ENCODE measurements around the gene PAM. TPM values are rescaled to one million over a fixed set of nuclear protein-coding genes. Genes with fewer than 3 reads are reported as not detected.

The PAM gene
- total RNA-seq, 1 experiment from 2014 or later = 257 TPM

DNA sequence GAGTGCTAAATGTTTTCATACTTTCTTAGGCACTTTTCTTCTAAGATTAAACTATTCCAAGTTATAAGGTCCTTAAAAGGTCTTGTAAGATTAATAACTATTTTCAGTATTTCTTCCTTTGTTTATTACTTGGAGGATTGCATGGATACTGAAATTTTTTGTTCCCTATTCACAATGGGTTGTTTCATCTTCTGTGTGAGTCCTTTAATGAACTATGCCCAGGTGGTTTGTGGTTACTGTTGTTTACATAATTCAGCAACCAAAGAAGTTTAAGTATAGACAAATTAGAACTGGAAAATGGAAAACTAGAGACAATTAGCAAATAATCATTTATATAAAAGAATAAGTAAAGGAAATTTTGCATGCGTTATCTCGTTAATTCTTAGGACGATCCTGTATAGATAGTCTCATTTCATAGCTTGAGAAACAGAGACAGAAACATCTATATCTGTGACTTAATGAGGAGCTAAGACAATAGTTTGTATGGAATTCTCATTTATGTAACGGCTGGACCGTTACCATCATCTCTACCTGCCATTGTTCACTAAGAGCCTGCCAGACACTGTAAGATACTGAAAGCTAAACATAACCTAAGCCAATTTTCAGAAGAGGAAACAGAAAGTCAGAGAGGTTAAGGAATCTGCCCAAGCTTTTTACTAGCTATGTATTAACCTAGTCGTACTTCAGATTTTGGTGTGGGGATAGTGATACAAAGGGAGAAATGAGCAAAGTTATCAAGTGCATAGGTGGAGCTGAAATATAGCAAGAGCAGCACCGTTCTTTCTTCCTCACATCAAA is 148.2 kb downstream of the PAM start:
- TF ChIP-seq, protein P1, sequence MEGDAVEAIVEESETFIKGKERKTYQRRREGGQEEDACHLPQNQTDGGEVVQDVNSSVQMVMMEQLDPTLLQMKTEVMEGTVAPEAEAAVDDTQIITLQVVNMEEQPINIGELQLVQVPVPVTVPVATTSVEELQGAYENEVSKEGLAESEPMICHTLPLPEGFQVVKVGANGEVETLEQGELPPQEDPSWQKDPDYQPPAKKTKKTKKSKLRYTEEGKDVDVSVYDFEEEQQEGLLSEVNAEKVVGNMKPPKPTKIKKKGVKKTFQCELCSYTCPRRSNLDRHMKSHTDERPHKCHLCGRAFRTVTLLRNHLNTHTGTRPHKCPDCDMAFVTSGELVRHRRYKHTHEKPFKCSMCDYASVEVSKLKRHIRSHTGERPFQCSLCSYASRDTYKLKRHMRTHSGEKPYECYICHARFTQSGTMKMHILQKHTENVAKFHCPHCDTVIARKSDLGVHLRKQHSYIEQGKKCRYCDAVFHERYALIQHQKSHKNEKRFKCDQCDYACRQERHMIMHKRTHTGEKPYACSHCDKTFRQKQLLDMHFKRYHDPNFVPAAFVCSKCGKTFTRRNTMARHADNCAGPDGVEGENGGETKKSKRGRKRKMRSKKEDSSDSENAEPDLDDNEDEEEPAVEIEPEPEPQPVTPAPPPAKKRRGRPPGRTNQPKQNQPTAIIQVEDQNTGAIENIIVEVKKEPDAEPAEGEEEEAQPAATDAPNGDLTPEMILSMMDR (IDR thresholded peaks at IDR 0.05 in 2 of 3, conservative IDR thresholded peaks at IDR 0.05 in 1 of 3; ENCODE audit: borderline replicate concordance in 1 of 3, insufficient read depth in 1 of 3, low read depth in 2 of 3, low read length in 2 of 3) = no peak
- TF ChIP-seq TCF7L2 (IDR thresholded peaks at IDR 0.05; ENCODE audit: borderline replicate concordance, extremely low read depth, insufficient read depth, insufficient read length) = no peak
- no peak for TF ChIP-seq ZFX (IDR thresholded peaks at IDR 0.05)
- no peak for TF ChIP-seq EZH2 (IDR thresholded peaks at IDR 0.05)
- no peak for TF ChIP-seq FOSL1 (IDR thresholded peaks at IDR 0.05; ENCODE audit: low read depth)
- no peak for TF ChIP-seq SRF (IDR thresholded peaks at IDR 0.05; ENCODE audit: low read depth)
- no peak for TF ChIP-seq CEBPB (IDR thresholded peaks at IDR 0.05; ENCODE audit: low read depth)
- no peak for TF ChIP-seq CBX3 (IDR thresholded peaks at IDR 0.05; ENCODE audit: low read depth)
- TF ChIP-seq, protein P2, sequence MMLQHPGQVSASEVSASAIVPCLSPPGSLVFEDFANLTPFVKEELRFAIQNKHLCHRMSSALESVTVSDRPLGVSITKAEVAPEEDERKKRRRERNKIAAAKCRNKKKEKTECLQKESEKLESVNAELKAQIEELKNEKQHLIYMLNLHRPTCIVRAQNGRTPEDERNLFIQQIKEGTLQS (IDR thresholded peaks at IDR 0.05) = no peak
- TF ChIP-seq, protein P3, sequence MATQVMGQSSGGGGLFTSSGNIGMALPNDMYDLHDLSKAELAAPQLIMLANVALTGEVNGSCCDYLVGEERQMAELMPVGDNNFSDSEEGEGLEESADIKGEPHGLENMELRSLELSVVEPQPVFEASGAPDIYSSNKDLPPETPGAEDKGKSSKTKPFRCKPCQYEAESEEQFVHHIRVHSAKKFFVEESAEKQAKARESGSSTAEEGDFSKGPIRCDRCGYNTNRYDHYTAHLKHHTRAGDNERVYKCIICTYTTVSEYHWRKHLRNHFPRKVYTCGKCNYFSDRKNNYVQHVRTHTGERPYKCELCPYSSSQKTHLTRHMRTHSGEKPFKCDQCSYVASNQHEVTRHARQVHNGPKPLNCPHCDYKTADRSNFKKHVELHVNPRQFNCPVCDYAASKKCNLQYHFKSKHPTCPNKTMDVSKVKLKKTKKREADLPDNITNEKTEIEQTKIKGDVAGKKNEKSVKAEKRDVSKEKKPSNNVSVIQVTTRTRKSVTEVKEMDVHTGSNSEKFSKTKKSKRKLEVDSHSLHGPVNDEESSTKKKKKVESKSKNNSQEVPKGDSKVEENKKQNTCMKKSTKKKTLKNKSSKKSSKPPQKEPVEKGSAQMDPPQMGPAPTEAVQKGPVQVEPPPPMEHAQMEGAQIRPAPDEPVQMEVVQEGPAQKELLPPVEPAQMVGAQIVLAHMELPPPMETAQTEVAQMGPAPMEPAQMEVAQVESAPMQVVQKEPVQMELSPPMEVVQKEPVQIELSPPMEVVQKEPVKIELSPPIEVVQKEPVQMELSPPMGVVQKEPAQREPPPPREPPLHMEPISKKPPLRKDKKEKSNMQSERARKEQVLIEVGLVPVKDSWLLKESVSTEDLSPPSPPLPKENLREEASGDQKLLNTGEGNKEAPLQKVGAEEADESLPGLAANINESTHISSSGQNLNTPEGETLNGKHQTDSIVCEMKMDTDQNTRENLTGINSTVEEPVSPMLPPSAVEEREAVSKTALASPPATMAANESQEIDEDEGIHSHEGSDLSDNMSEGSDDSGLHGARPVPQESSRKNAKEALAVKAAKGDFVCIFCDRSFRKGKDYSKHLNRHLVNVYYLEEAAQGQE (IDR thresholded peaks at IDR 0.05; ENCODE audit: low read depth) = no peak
- TF ChIP-seq ZNF274 (IDR thresholded peaks at IDR 0.05; ENCODE audit: low read depth, low read length) = no peak
- Histone ChIP-seq H3K27me3 (ENCODE audit: insufficient read depth, low read length) (no peaks in the 10 kb centered on the region), H3K79me2 (ENCODE audit: insufficient read depth, low read length) (peaks cover 60% of the 10 kb centered on the region), H2AFZ (ENCODE audit: low read depth, low read length, poor library complexity, severe bottlenecking) (no peak overlapping the region), H3K9me2 (ENCODE audit: insufficient read depth) (no peaks in the 10 kb centered on the region), H3K9ac (ENCODE audit: low read length) (no peak overlapping the region), H4K20me1 (ENCODE audit: insufficient read depth) (no peaks in the 10 kb centered on the region), H3K4me2 (ENCODE audit: low read length) (0 out of 2 replicates have a peak overlapping the region, but pooled peaks have one; percentile 0), H3K27ac (ENCODE audit: low read depth, low read length) (no peak overlapping the region), H3K4me3 (replicated peaks in 1 of 2; ENCODE audit: low read depth in 1 of 2, low read length in 2 of 2) (no peak overlapping the region), H3K9me3 (ENCODE audit: control insufficient read depth in 1 of 2, insufficient read depth in 1 of 2, low read depth in 1 of 2, low read length in 2 of 2) (no peaks in the 10 kb centered on the region), H3K36me3 (ENCODE audit: control insufficient read depth in 1 of 2, insufficient read depth in 2 of 2, low read length in 2 of 2) (peaks cover 0 to 7% of the 10 kb centered on the region in 2 experiments; a peak in 1 of 4 replicates), H3K4me1 (ENCODE audit: control insufficient read depth in 1 of 2, insufficient read depth in 2 of 2, low read length in 2 of 2) (peaks cover 17 to 18% of the 10 kb centered on the region in 2 experiments; a peak in 3 of 4 replicates)
- intact Hi-C loops (cut with micrococcal nuclease) = no loop called here
- POLR2A ChIA-PET = no interaction called here
- CTCF ChIA-PET = no interaction called here
- no peak for ATAC-seq
- TSS peak; percentile 9 for BruUV-seq (replicated peaks)
- DNase-seq (ENCODE audit: low read depth, low spot score) = no peak
- RAD21 ChIA-PET (ENCODE audit: low non-redundant PET in 1 of 2, low total read pairs in 2 of 2, uncharacterized antibody in 2 of 2, unreplicated experiment in 2 of 2) = no interaction called here
